Stimulated activated CD8-positive, alpha-beta memory T cell treated with anti-CD3 and anti-CD28 coated beads, Interleukin-7, amount 100 ng/mL, for 24 hours (primary cell): ENCODE measurements around the gene CTBP2.
"Not testable (repeated sequence)": the region's sequence is repeated elsewhere in the genome, so short reads cannot be mapped to it uniquely, and the experiment has no call there.

Experiments used
- DNase-seq: peaks from one replicate; pipeline ENCODE4 v3.0.0-alpha.2; 2020; ENCODE audit warnings: low read depth

CTBP2 gene

GRCh38 chr10:125158601-125159485 lies 1.5 kb downstream of the CTBP2 start:
- no peak for DNase-seq

GRCh38 chr10:125158275-125158600 lies 2.1 kb downstream of the CTBP2 start:
- DNase-seq: no peak

GRCh38 chr10:125157505-125157904 lies 2.9 kb downstream of the CTBP2 start:
- DNase-seq: no peak

- no peak for DNase-seq
These were observed 3.5 kb downstream of the CTBP2 start for GRCh38 chr10:125156739-125157480.

GRCh38 chr10:125156196-125156595 lies 4.2 kb downstream of the CTBP2 start:
- DNase-seq: no peak

- DNase-seq: no peak
These were observed 5.3 kb downstream of the CTBP2 start for GRCh38 chr10:125155101-125155500.

GRCh38 chr10:125154529-125154928 lies 5.8 kb downstream of the CTBP2 start:
- no peak for DNase-seq

GRCh38 chr10:125153703-125154490 lies 6.5 kb downstream of the CTBP2 start:
- DNase-seq: no peak

- no peak for DNase-seq
These were observed 7.7 kb downstream of the CTBP2 start for GRCh38 chr10:125152450-125153368.

GRCh38 chr10:125151553-125152449 lies 8.6 kb downstream of the CTBP2 start:
- no peak for DNase-seq

- DNase-seq: no peak
These were observed 9.2 kb downstream of the CTBP2 start for GRCh38 chr10:125151170-125151552.

- DNase-seq: not testable (repeated sequence)
These were observed 9.8 kb downstream of the CTBP2 start for GRCh38 chr10:125150376-125151083.

- no peak for DNase-seq
These were observed 10.7 kb downstream of the CTBP2 start for GRCh38 chr10:125149680-125150047.

- no peak for DNase-seq
These were observed 11.2 kb downstream of the CTBP2 start for GRCh38 chr10:125149036-125149679.

GRCh38 chr10:125148528-125148927 lies 11.8 kb downstream of the CTBP2 start:
- no peak for DNase-seq

GRCh38 chr10:125147971-125148439 lies 12.4 kb downstream of the CTBP2 start:
- DNase-seq: no peak

- no peak for DNase-seq
These were observed 13.4 kb downstream of the CTBP2 start for GRCh38 chr10:125146791-125147579.

- no peak for DNase-seq
These were observed 14.7 kb downstream of the CTBP2 start for GRCh38 chr10:125145636-125146035.
